NT2/D1 (cell line): ENCODE results near the gene ARIH2.

Source experiments
- DNase-seq: peaks from one replicate; pipeline ENCODE4 v3.0.0-alpha.2; 2011; ENCODE audit warnings: low read depth, low spot score
- H3K27me3 ChIP-seq: 2 replicates; pipeline ENCODE4 v1.6.0; 2011; ENCODE audit warnings: mild to moderate bottlenecking; ENCODE audit not compliant: insufficient read length, insufficient read depth
- H3K36me3 ChIP-seq: 2 replicates; pipeline ENCODE4 v1.6.1; 2011; ENCODE audit warnings: mild to moderate bottlenecking, low read length, mixed read lengths; ENCODE audit not compliant: insufficient read depth, insufficient read length
- H3K4me1 ChIP-seq: 2 replicates; pipeline ENCODE4 v1.5.1; 2011; ENCODE audit not compliant: insufficient read depth, insufficient read length
- H3K4me3 ChIP-seq: 2 replicates; pipeline ENCODE4 v1.5.1; 2011; ENCODE audit warnings: low read depth; ENCODE audit not compliant: insufficient read length
- H3K9ac ChIP-seq: 2 replicates; pipeline ENCODE4 v1.6.0; 2011; ENCODE audit warnings: low read depth; ENCODE audit not compliant: insufficient read length
- H3K9me3 ChIP-seq: 2 replicates; pipeline ENCODE4 v1.5.1; 2011; ENCODE audit warnings: mild to moderate bottlenecking, low read length; ENCODE audit not compliant: insufficient read depth
- SUZ12 ChIP-seq: IDR thresholded peaks from 2 replicates; pipeline ENCODE4 v1.6.1; 2011; ENCODE audit not compliant: insufficient read length, insufficient read depth; ENCODE audit errors: extremely low read depth
- YY1 ChIP-seq: IDR thresholded peaks from 2 replicates; pipeline ENCODE4 v1.6.1; 2011; ENCODE audit not compliant: insufficient read length, insufficient read depth
- ZNF274 ChIP-seq: IDR thresholded peaks from 2 replicates; pipeline ENCODE4 v1.6.1; 2011; ENCODE audit warnings: mild to moderate bottlenecking, low read depth, low read length

ARIH2 gene

DNA sequence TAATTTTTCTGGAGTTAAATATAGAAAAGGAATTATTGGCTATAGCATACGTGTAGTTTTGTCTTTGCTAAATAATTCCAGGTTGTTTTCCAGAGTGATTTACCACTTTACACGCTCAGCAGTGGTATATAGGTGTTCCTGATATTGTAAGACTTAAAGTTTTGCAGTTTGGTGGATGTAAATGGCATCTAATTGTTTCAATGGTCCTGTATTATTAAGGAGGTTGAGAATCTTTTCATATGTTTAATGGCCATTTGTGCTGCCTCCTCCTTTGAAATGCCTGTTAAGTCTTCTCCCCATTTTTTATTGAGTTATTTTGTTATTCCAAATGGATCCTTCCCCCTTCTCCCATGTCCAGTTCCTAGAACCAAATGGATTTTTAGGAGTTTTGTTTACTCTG is 44.9 kb downstream of the ARIH2 start:
- peaks cover 3% of the 10 kb centered on the region for H3K4me1 ChIP-seq
- DNase-seq, result no peak
- H3K9ac ChIP-seq, result no peak overlapping the region
- TF ChIP-seq YY1 (no peak), SUZ12 (no peak), ZNF274 (no peak)
- H3K36me3 ChIP-seq, result peaks cover 62% of the 10 kb centered on the region
- no peaks in the 10 kb centered on the region for H3K9me3 ChIP-seq
- no peak overlapping the region for H3K4me3 ChIP-seq
- no peaks in the 10 kb centered on the region for H3K27me3 ChIP-seq

GRCh38 chr3:48966367-48966766 is 47.7 kb downstream of the ARIH2 start:
- Histone ChIP-seq H3K27me3 (no peaks in the 10 kb centered on the region), H3K36me3 (peaks cover 83% of the 10 kb centered on the region), H3K9me3 (no peaks in the 10 kb centered on the region), H3K4me1 (peaks cover 3% of the 10 kb centered on the region), H3K9ac (no peak overlapping the region), H3K4me3 (no peak overlapping the region)
- no peak for DNase-seq
- TF ChIP-seq SUZ12, result no peak
- TF ChIP-seq ZNF274, result no peak
- TF ChIP-seq YY1, result no peak

GRCh38 chr3:48966876-48967361 is 48.3 kb downstream of the ARIH2 start:
- DNase-seq, result no peak
- Histone ChIP-seq H3K9me3 (no peaks in the 10 kb centered on the region), H3K9ac (no peak overlapping the region), H3K27me3 (no peaks in the 10 kb centered on the region), H3K36me3 (peaks cover 83% of the 10 kb centered on the region), H3K4me3 (no peak overlapping the region), H3K4me1 (peaks cover 3% of the 10 kb centered on the region)
- TF ChIP-seq ZNF274 (no peak), YY1 (no peak), SUZ12 (no peak)

DNA sequence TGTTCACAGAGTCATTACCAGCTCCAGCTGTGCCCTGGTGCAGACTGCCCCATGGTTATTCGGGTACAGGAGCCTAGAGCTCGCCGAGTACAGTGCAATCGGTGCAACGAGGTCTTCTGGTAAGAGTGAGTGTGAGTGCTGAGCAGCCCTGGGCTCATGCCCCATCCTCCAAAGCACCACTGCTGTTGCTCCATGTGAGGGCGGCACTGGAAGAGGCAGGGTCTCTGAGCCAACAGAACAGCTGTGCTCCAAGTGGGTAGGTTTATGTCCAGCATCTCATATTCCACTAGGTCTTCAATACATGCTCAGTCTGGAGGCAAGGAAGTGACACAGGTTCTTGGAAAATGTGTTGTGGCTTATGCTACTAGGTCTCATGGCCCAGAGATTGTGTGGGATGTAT is 51.9 kb downstream of the ARIH2 start:
- H3K36me3 ChIP-seq, result peaks cover 94% of the 10 kb centered on the region
- no peak overlapping the region for H3K9ac ChIP-seq
- H3K4me3 ChIP-seq, result no peak overlapping the region
- no peaks in the 10 kb centered on the region for H3K27me3 ChIP-seq
- H3K9me3 ChIP-seq, result no peaks in the 10 kb centered on the region
- no peak for DNase-seq
- H3K4me1 ChIP-seq, result peaks cover 3% of the 10 kb centered on the region
- no peak for TF ChIP-seq ZNF274
- no peak for TF ChIP-seq YY1
- no peak for TF ChIP-seq SUZ12

DNA sequence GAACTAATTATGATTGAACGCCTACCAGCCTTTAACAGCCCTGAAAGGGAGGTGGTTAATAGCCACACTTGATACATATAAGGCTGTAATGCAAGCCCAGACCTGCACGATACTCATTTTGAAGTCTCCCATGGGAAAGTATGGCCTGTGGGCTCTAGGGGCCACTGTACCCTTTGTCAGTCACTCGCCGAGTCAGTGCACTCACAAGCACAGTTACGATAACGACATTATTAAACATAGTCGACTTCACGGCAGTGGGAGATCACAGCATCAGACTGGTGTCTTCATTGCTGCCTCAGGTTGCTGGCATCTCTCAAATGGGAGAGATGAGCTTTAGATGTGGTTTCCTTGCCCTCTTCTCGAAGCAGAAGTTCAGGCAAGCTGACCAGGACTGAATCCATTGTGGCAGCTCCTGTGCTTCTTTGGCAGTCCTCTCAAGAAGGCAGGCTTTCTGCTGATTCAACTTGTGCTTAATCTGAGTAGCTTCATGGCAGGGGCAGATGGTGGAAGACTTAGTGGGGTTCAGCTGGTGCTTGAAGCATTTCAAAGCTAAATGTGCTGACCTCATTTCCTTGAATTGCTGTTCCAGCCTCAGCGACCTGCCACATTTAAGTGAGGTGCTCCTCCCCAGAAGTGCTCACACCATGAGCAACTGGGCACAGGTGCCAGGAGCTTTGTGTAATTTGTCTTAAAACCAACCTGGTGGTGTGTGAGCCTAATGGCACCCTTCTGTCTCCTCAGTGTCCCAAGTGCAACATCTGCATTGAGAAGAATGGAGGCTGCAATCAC is 55.6 kb downstream of the ARIH2 start:
- no peaks in the 10 kb centered on the region for H3K27me3 ChIP-seq
- H3K4me3 ChIP-seq, result no peak overlapping the region
- H3K9ac ChIP-seq, result no peak overlapping the region
- TF ChIP-seq ZNF274 (no peak), YY1 (no peak), SUZ12 (no peak)
- H3K36me3 ChIP-seq, result peaks cover 89% of the 10 kb centered on the region
- H3K9me3 ChIP-seq, result no peaks in the 10 kb centered on the region
- H3K4me1 ChIP-seq, result no peaks in the 10 kb centered on the region
- no peak for DNase-seq

DNA sequence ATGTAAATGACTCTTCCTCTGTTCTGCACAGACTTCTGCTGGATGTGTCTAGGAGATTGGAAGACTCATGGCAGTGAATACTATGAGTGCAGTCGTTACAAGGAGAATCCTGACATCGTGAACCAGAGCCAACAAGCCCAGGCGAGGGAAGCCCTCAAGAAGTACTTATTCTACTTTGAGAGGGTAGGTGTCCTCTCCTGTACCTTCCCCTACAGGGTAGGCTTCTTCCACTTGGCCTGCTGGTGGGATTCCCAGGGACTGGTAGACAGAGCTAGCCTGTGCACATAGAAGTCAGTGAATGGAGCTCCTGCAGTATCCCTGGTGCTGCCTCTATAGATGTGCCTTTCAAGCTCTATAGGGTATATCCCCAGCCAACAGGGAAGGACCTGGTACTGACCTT is 60.8 kb downstream of the ARIH2 start:
- no peak for TF ChIP-seq YY1
- TF ChIP-seq SUZ12, result no peak
- no peak for TF ChIP-seq ZNF274
- Histone ChIP-seq H3K9me3 (no peaks in the 10 kb centered on the region), H3K36me3 (peaks cover 85% of the 10 kb centered on the region), H3K4me1 (peaks cover 2% of the 10 kb centered on the region), H3K9ac (no peak overlapping the region), H3K4me3 (no peak overlapping the region), H3K27me3 (no peaks in the 10 kb centered on the region)
- DNase-seq, result no peak

DNA sequence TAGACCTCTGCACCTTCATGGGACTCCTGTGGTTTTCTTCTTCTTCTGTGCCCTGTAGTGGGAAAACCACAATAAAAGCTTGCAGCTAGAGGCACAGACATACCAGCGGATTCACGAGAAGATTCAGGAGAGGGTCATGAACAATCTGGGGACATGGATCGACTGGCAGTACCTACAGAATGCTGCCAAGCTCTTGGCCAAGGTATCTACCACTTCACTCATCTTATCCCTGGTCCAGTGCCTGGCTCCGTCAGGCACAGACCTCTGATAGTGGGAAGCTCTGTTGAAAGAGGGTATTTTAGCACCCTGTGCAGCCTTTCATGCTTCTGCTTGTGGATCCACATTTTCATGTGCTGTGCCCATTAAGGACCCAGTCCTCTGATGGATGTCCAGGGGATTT is 61.7 kb downstream of the ARIH2 start:
- peaks cover 85% of the 10 kb centered on the region for H3K36me3 ChIP-seq

DNA sequence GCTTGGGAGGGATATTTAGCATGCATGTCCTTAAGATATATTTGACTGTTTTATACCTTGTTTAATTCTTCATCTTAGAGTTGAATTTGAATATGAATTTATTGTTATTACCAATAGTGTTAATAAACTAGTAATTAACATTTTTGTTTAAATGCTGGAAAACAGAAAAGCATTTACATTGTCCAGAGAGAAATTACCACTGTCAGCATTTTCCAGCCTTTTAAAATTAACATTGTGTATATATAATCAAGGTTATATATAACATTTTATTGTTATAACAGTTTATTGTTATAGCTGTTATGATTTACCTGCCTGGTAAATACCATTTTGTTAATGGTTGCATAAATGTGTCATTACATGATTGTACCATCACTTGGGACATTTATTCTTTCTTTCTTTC is 63.4 kb downstream of the ARIH2 start:
- Histone ChIP-seq H3K36me3 (peaks cover 82% of the 10 kb centered on the region), H3K9ac (no peak overlapping the region), H3K27me3 (no peaks in the 10 kb centered on the region), H3K4me3 (no peak overlapping the region), H3K4me1 (peaks cover 2% of the 10 kb centered on the region), H3K9me3 (no peaks in the 10 kb centered on the region)
- no peak for TF ChIP-seq YY1
- no peak for TF ChIP-seq SUZ12
- no peak for TF ChIP-seq ZNF274
- no peak for DNase-seq

More for the DNA sequence above, 61.7 kb downstream of the ARIH2 start:
- no peak for DNase-seq
- Histone ChIP-seq H3K27me3 (no peaks in the 10 kb centered on the region), H3K9me3 (no peaks in the 10 kb centered on the region), H3K4me3 (no peak overlapping the region), H3K4me1 (peaks cover 2% of the 10 kb centered on the region), H3K9ac (no peak overlapping the region)
- TF ChIP-seq SUZ12 (no peak), ZNF274 (no peak), YY1 (no peak)
